Esophagus squamous epithelium (tissue), 4 donors: ENCODE data around the gene OR56A4.

Experiments
- CTCF ChIP-seq, 6 experiments: fragments of 450-650 bp in 4 of 6; fragments of 200-600 bp in 2 of 6; sonication (generic) in 2 of 6; IDR thresholded peaks; one replicate each; pipeline ENCODE4 v1.5.1; 2016 to 2019; ENCODE audit warnings: antibody characterized with exemption in 6 of 6, mild to moderate bottlenecking in 4 of 6, moderate library complexity in 4 of 6
- POLR2A ChIP-seq, 4 donors: fragments of 450-650 bp; IDR thresholded peaks; one replicate each; pipeline ENCODE4 v1.6.1; 2017; ENCODE audit warnings: antibody characterized with exemption in 4 of 4, mild to moderate bottlenecking in 4 of 4, moderate library complexity in 3 of 4

GRCh38 chr11:5986885-5987284, 19.9 kb downstream of the OR56A4 start, which contains the start of gene OR52L1:
- TF ChIP-seq CTCF (IDR thresholded peaks at IDR 0.05): no peak
- TF ChIP-seq POLR2A (IDR thresholded peaks at IDR 0.05): no peak
